GM12878 (cell line): ENCODE results near the gene OSER1. TPM values are rescaled to one million over a fixed set of nuclear protein-coding genes. Genes with fewer than 3 reads are reported as not detected.

Experiments
- ATAC-seq: fragments of 200-7000 bp; cut with Tn5 transposase; 3 replicates; pipeline ENCODE4 v1.9.1; 2020; ENCODE audit warnings: mild to moderate bottlenecking, moderate library complexity
- BruUV-seq: library from RNA; stranded (reverse); fragments of 400-500 nt; replicated peaks from 2 replicates; lab custom pipeline; 2021; lab: Mats Ljungman, UMichigan
- CTCF ChIA-PET: fragments of 300-600 bp; sonication (Branson Sonifier 250); formaldehyde crosslinking; extraction: SDS; loops from one replicate; lab custom pipeline; 2021; ENCODE audit warnings: inconsistent platforms; lab: Yijun Ruan, JAX
- POLR2A ChIA-PET: fragments of 350-600 bp; formaldehyde crosslinking; extraction: SDS; loops from one replicate; lab custom pipeline; 2021; ENCODE audit warnings: inconsistent platforms; lab: Charles Lee
- RAD21 ChIA-PET: fragments of 300-600 bp; sonication (Branson Sonifier 250); formaldehyde crosslinking; loops from one replicate; lab custom pipeline; 2023; ENCODE audit warnings: antibody characterized with exemption; ENCODE audit not compliant: unreplicated experiment; lab: Charles Lee
- SMC1A ChIA-PET: fragments of 300-600 bp; sonication (Branson Sonifier 250); formaldehyde crosslinking; loops from one replicate; lab custom pipeline; 2023; ENCODE audit not compliant: unreplicated experiment, uncharacterized antibody; lab: Charles Lee
- DNase-seq: peaks from one replicate; pipeline ENCODE4 v3.0.0-alpha.2; 2011; ENCODE audit warnings: low read depth, low spot score
- FAIRE-seq: peaks from 3 replicates; lab custom pipeline; 2011; peaks lifted over from hg19 to GRCh38; lab: Jason Lieb, UNC
- H2AFZ ChIP-seq: 2 replicates; pipeline ENCODE4 v1.6.0; 2011; ENCODE audit warnings: low read depth, low read length, control low read depth; ENCODE audit not compliant: control insufficient read depth
- H3K27ac ChIP-seq: 2 replicates; pipeline ENCODE4 v1.5.1; 2011; ENCODE audit warnings: control low read depth; ENCODE audit not compliant: control insufficient read depth, insufficient read depth
- H3K27me3 ChIP-seq, 2 experiments: replicated peaks in 1 of 2; 2 replicates each; pipeline versions ENCODE4 v1.6.0 to v1.6.1; 2011; ENCODE audit warnings: low read length in 1 of 2; ENCODE audit not compliant: control insufficient read depth in 2 of 2, insufficient read depth in 2 of 2
- H3K36me3 ChIP-seq, 2 experiments: 2 replicates each; pipeline ENCODE4 v1.5.1; 2011; ENCODE audit warnings: low read length in 1 of 2; ENCODE audit not compliant: control insufficient read depth in 2 of 2, insufficient read depth in 2 of 2
- H3K4me1 ChIP-seq: 2 replicates; pipeline ENCODE4 v1.6.1; 2011; ENCODE audit warnings: mild to moderate bottlenecking, low read length, moderate library complexity, mixed read lengths; ENCODE audit not compliant: control insufficient read depth, insufficient read depth
- H3K4me2 ChIP-seq: 2 replicates; pipeline ENCODE4 v1.6.0; 2011; ENCODE audit warnings: control low read depth; ENCODE audit not compliant: control insufficient read depth, insufficient read depth
- H3K4me3 ChIP-seq: fragments of 200-600 bp; sonication (generic); 2 replicates; pipeline ENCODE4 v1.5.1; 2016
- H3K79me2 ChIP-seq: 2 replicates; pipeline ENCODE4 v1.6.0; 2011; ENCODE audit warnings: low read length; ENCODE audit not compliant: control insufficient read depth, insufficient read depth
- H3K9ac ChIP-seq: 2 replicates; pipeline ENCODE4 v1.8.0; 2011; ENCODE audit warnings: low read length, control low read depth, mixed read lengths; ENCODE audit not compliant: control insufficient read depth, insufficient read depth
- H3K9me3 ChIP-seq: replicated peaks from 3 replicates; pipeline ENCODE4 v1.5.1; 2011; ENCODE audit warnings: mild to moderate bottlenecking, low read length; ENCODE audit not compliant: control insufficient read depth, insufficient read depth
- H4K20me1 ChIP-seq: 2 replicates; pipeline ENCODE4 v1.6.0; 2011; ENCODE audit not compliant: control insufficient read depth, insufficient read depth
- ASH2L ChIP-seq: fragments of 300-600, 200-600 bp; sonication (generic); IDR thresholded peaks from 2 replicates; pipeline ENCODE4 v1.6.1; 2017; ENCODE audit warnings: low read depth, mild to moderate bottlenecking, borderline replicate concordance
- FOXK2 ChIP-seq: fragments of 450-650 bp; IDR thresholded peaks from 2 replicates; pipeline ENCODE4 v1.6.1; 2017; ENCODE audit warnings: mild to moderate bottlenecking, moderate library complexity
- MYB ChIP-seq: fragments of 150-350 bp; IDR thresholded peaks from 2 replicates; pipeline ENCODE4 v1.6.1; 2014; ENCODE audit warnings: mild to moderate bottlenecking, low read depth, low read length, borderline replicate concordance
- STAT1 ChIP-seq: fragments of 450-650 bp; conservative IDR thresholded peaks from 2 replicates; pipeline ENCODE4 v1.6.1; 2014; ENCODE audit warnings: antibody characterized with exemption, mild to moderate bottlenecking
- YY1 ChIP-seq: IDR thresholded peaks from 2 replicates; pipeline ENCODE4 v1.6.1; 2011; ENCODE audit warnings: low read depth, mild to moderate bottlenecking, low read length
- ZBED1 ChIP-seq: IDR thresholded peaks from 2 replicates; pipeline ENCODE4 v1.6.1; 2016; ENCODE audit warnings: borderline replicate concordance
- WGBS: methylation state at CpG from one replicate; pipeline ENCODE4 v1.1.6; 2016; ENCODE audit warnings: low lambda C conversion rate; ENCODE audit not compliant: insufficient replicate concordance, insufficient coverage; ENCODE audit errors: missing lambda C conversion rate; 5-methylcytosine and 5-hydroxymethylcytosine counted together
- in situ Hi-C: fragments of 300-500 bp; cut with MboI; formaldehyde crosslinking; loops from 9 replicates; pipeline ENCODE4 v1.14.3; 2018; ENCODE audit warnings: mixed read lengths
- intact Hi-C: fragments of 100-400 bp; cut with micrococcal nuclease; formaldehyde crosslinking; loops from one replicate; pipeline ENCODE4 v1.14.2; 2022; ENCODE audit not compliant: unreplicated experiment
- polyA plus RNA-seq, 11 experiments: library from polyadenylated mRNA; depleted of rRNA in 4 of 11; unstranded in 6 of 11; stranded (reverse) in 5 of 11; fragments of >200 nt; fragmentation: Nextera tagmentation in 4 of 11; fragmentation: Illumina TruSeq in 1 of 11; extraction: Ambion mirVana in 4 of 11; extraction: Trizol in 1 of 11; gene quantifications; 1 replicate in 1 of 11; 2 replicates in 10 of 11; pipeline versions ENCODE4 v1.2.1 to v1.2.3, GENCODE V29; 2011 to 2016; ENCODE audit warnings: inconsistent platforms in 2 of 11, missing spikeins in 2 of 11, low read depth in 1 of 11
- total RNA-seq, 4 experiments: library from RNA; depleted of rRNA in 3 of 4; stranded (reverse); fragments of >200 nt in 3 of 4; fragmentation: Illumina TruSeq in 1 of 4; extraction: Trizol in 1 of 4; gene quantifications; 2 replicates each; pipeline versions ENCODE4 v1.2.1 to v1.2.3, GENCODE V29; 2013 to 2021
- TF ChIP-seq, protein P1 (sequence below): fragments of 450-650 bp; IDR thresholded peaks from 2 replicates; pipeline ENCODE4 v1.6.1; 2017; ENCODE audit warnings: mild to moderate bottlenecking, moderate library complexity
- TF ChIP-seq, protein P2 (sequence below): IDR thresholded peaks from 2 replicates; pipeline ENCODE4 v1.6.1; 2012; ENCODE audit warnings: low read length, inconsistent platforms
- TF ChIP-seq, protein P3 (sequence below): fragments of 450-650 bp; IDR thresholded peaks from 2 replicates; pipeline ENCODE4 v1.6.1; 2017; ENCODE audit warnings: borderline replicate concordance
- TF ChIP-seq, protein P4 (sequence below): fragments of 450-650 bp; formaldehyde crosslinking; IDR thresholded peaks from 2 replicates; pipeline ENCODE4 v1.4.0; 2020; ENCODE audit warnings: mild to moderate bottlenecking, moderate library complexity

OSER1 gene
- total and polyA plus RNA-seq, 10 of the 15 experiments (the other 5 are each of a cell fraction or from before 2014, with no cell fraction given): 19.3 to 63.8 (median 28.4) TPM

DNA sequence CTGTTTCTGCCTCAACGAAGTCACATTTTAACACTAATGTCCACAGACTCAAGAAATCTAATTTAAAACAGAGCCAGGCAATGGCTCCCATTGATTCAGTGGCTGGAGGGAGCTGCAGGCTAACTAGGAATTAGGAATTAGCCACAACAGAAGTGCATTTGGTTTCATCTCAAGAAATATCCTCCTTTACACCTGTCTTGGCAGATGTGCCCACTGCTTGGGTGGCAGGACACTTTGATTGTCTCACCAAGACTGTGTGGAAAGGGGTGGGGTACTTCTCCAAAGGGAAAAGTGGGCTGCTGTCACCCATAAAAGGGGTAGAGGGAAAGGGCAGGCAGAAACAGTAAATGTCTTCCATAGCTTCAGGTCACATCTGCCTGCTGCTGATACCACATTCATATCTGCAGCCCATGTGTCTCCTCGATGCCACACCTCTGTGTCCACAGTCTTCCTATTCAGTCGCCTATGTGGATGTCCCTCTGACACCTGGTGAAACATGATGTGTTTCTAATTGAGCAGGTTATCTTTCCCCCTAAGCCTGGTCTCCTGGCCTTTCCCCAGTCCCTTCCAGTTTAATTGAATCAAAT lies 10.9 kb upstream of the OSER1 start:
- no peak for ATAC-seq
- intact Hi-C loops: no loop called here
- Histone ChIP-seq H3K4me3 (no peak overlapping the region), H3K36me3 (no peaks in the 10 kb centered on the region), H2AFZ (no peak overlapping the region), H3K9ac (no peak overlapping the region), H3K27me3 (no peaks in the 10 kb centered on the region), H3K4me1 (peaks cover 14% of the 10 kb centered on the region), H3K9me3 (no peaks in the 10 kb centered on the region), H3K4me2 (no peak overlapping the region), H3K27ac (no peak overlapping the region), H3K79me2 (no peaks in the 10 kb centered on the region), H4K20me1 (no peaks in the 10 kb centered on the region)
- CTCF ChIA-PET: interaction anchor here (0.9 to 10.1 kb wide), 2 partner anchors 11 to 91 kb away, joined by 3 to 257 read pairs; partner anchors contain the start of gene FITM2
- 26% methylated on average over 3 of the region's 3 CpGs for WGBS
- RAD21 ChIA-PET: no interaction called here
- no TSS peak for BruUV-seq
- SMC1A ChIA-PET: no interaction called here
- POLR2A ChIA-PET: no interaction called here
- in situ Hi-C loops: no loop called here
- no peak for FAIRE-seq
- DNase-seq: no peak
- TF ChIP-seq STAT1 (no peak), MYB (no peak), ZBED1 (no peak), YY1 (no peak), ASH2L (no peak), FOXK2 (no peak)
- TF ChIP-seq, protein P1, sequence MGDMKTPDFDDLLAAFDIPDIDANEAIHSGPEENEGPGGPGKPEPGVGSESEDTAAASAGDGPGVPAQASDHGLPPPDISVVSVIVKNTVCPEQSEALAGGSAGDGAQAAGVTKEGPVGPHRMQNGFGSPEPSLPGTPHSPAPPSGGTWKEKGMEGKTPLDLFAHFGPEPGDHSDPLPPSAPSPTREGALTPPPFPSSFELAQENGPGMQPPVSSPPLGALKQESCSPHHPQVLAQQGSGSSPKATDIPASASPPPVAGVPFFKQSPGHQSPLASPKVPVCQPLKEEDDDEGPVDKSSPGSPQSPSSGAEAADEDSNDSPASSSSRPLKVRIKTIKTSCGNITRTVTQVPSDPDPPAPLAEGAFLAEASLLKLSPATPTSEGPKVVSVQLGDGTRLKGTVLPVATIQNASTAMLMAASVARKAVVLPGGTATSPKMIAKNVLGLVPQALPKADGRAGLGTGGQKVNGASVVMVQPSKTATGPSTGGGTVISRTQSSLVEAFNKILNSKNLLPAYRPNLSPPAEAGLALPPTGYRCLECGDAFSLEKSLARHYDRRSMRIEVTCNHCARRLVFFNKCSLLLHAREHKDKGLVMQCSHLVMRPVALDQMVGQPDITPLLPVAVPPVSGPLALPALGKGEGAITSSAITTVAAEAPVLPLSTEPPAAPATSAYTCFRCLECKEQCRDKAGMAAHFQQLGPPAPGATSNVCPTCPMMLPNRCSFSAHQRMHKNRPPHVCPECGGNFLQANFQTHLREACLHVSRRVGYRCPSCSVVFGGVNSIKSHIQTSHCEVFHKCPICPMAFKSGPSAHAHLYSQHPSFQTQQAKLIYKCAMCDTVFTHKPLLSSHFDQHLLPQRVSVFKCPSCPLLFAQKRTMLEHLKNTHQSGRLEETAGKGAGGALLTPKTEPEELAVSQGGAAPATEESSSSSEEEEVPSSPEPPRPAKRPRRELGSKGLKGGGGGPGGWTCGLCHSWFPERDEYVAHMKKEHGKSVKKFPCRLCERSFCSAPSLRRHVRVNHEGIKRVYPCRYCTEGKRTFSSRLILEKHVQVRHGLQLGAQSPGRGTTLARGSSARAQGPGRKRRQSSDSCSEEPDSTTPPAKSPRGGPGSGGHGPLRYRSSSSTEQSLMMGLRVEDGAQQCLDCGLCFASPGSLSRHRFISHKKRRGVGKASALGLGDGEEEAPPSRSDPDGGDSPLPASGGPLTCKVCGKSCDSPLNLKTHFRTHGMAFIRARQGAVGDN: no peak
- TF ChIP-seq, protein P2, sequence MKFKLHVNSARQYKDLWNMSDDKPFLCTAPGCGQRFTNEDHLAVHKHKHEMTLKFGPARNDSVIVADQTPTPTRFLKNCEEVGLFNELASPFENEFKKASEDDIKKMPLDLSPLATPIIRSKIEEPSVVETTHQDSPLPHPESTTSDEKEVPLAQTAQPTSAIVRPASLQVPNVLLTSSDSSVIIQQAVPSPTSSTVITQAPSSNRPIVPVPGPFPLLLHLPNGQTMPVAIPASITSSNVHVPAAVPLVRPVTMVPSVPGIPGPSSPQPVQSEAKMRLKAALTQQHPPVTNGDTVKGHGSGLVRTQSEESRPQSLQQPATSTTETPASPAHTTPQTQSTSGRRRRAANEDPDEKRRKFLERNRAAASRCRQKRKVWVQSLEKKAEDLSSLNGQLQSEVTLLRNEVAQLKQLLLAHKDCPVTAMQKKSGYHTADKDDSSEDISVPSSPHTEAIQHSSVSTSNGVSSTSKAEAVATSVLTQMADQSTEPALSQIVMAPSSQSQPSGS: no peak
- TF ChIP-seq, protein P3, sequence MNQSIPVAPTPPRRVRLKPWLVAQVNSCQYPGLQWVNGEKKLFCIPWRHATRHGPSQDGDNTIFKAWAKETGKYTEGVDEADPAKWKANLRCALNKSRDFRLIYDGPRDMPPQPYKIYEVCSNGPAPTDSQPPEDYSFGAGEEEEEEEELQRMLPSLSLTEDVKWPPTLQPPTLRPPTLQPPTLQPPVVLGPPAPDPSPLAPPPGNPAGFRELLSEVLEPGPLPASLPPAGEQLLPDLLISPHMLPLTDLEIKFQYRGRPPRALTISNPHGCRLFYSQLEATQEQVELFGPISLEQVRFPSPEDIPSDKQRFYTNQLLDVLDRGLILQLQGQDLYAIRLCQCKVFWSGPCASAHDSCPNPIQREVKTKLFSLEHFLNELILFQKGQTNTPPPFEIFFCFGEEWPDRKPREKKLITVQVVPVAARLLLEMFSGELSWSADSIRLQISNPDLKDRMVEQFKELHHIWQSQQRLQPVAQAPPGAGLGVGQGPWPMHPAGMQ: no peak
- TF ChIP-seq, protein P4, sequence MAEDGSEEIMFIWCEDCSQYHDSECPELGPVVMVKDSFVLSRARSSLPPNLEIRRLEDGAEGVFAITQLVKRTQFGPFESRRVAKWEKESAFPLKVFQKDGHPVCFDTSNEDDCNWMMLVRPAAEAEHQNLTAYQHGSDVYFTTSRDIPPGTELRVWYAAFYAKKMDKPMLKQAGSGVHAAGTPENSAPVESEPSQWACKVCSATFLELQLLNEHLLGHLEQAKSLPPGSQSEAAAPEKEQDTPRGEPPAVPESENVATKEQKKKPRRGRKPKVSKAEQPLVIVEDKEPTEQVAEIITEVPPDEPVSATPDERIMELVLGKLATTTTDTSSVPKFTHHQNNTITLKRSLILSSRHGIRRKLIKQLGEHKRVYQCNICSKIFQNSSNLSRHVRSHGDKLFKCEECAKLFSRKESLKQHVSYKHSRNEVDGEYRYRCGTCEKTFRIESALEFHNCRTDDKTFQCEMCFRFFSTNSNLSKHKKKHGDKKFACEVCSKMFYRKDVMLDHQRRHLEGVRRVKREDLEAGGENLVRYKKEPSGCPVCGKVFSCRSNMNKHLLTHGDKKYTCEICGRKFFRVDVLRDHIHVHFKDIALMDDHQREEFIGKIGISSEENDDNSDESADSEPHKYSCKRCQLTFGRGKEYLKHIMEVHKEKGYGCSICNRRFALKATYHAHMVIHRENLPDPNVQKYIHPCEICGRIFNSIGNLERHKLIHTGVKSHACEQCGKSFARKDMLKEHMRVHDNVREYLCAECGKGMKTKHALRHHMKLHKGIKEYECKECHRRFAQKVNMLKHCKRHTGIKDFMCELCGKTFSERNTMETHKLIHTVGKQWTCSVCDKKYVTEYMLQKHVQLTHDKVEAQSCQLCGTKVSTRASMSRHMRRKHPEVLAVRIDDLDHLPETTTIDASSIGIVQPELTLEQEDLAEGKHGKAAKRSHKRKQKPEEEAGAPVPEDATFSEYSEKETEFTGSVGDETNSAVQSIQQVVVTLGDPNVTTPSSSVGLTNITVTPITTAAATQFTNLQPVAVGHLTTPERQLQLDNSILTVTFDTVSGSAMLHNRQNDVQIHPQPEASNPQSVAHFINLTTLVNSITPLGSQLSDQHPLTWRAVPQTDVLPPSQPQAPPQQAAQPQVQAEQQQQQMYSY (CRISPR knock-in tag): no peak
